ENCODE results near the gene MAP4K4. TPM values are rescaled to one million over a fixed set of nuclear protein-coding genes. Genes with fewer than 3 reads are reported as not detected.

The MAP4K4 gene
- total and polyA plus RNA-seq, 3 experiments from 2014 or later = 13.5 to 36.0 (median 30.8) TPM

DNA sequence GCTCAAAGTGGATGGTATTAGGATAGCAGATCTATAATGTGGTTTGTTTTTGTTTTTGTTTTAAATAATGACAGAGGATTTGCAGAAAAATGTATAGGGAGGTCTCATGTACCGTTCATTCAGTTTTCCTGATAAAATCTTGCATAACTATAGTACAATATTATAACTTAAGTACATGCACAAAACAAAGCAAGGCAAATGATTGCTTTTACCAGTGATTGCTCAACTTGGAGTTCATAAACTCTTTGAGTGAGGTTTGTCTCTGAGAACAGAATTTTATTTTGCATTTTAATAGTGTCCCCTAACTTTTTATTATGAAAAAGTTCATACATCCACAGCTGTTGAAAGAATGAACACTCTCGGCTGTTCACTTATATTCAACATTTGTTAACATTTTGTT is 96.6 kb downstream of the MAP4K4 start:
- peaks cover 0 to under 1% of the 10 kb centered on the region in 2 donors for H3K27me3 Mint-ChIP-seq
- no peaks in the 10 kb centered on the region for H3K9me3 ChIP-seq (ENCODE audit: low read length)
- H3K4me3 ChIP-seq (ENCODE audit: low read length) = no peak overlapping the region
- no peak overlapping the region for H3K4me3 Mint-ChIP-seq
- no peak for DNase-seq
- peak overlapping the region in 3 of 8 donors; percentile 5 to 65 (median 48) for H3K27ac Mint-ChIP-seq
- POLR2A ChIA-PET = no interaction called here
- H3K36me3 ChIP-seq (ENCODE audit: insufficient read depth, low read length) = peaks cover 5% of the 10 kb centered on the region
- H3K27ac ChIP-seq (ENCODE audit: low read depth, low read length) = no peak overlapping the region
- CTCF ChIA-PET = interaction anchor here (1.3 kb wide), 1 partner anchor 10 kb away, joined by 3 read pairs; no protein-coding TSS in a partner anchor
- no peaks in the 10 kb centered on the region for H3K9me3 Mint-ChIP-seq
- no peaks in the 10 kb centered on the region for H3K27me3 ChIP-seq (ENCODE audit: insufficient read depth, low read length, poor library complexity, severe bottlenecking)
- H3K36me3 Mint-ChIP-seq = peaks cover 4 to 20% (median 14%) of the 10 kb centered on the region in 3 donors
- peaks cover 37 to 81% (median 79%) of the 10 kb centered on the region in 3 donors for H3K4me1 Mint-ChIP-seq
- peaks cover 13% of the 10 kb centered on the region for H3K4me1 ChIP-seq (ENCODE audit: insufficient read depth, low read length)

DNA sequence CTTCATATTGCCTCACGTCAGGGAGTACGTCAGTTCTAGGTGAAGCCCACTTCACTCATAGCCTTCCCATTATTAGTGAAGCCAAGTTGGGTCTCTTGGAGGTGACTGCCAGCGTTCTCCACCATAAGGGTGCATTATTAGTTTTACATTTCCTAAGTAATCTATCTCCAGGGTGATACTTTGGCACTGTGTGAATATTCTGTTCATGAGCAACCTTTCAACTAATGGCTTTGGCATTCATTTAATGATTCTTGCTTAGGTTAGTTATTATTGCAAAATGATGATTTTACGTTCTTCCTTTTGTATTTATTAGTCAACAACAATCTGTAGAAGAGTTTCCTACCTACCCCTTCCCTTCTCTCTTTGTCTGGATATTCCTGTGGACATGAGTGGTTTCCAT is 97.5 kb downstream of the MAP4K4 start:
- peaks cover 37 to 82% (median 78%) of the 10 kb centered on the region in 3 donors for H3K4me1 Mint-ChIP-seq

GRCh38 chr2:101796825-101797600 is 99.5 kb downstream of the MAP4K4 start:
- H3K4me3 ChIP-seq (ENCODE audit: low read length) = no peak overlapping the region
- Mint-ChIP-seq H3K27me3 (peaks cover 0 to 2% of the 10 kb centered on the region in 2 donors), H3K4me1 (peaks cover 46 to 81% (median 73%) of the 10 kb centered on the region in 3 donors), H3K9me3 (no peaks in the 10 kb centered on the region), H3K36me3 (peaks cover 0 to 8% (median 7%) of the 10 kb centered on the region in 3 donors), H3K27ac (peak overlapping the region in 6 of 8 donors; percentile 0 to 91 (median 55)), H3K4me3 (no peak overlapping the region)
- no peak for DNase-seq
- H3K27ac ChIP-seq (ENCODE audit: low read depth, low read length) = no peak overlapping the region
- H3K27me3 ChIP-seq (ENCODE audit: insufficient read depth, low read length, poor library complexity, severe bottlenecking) = no peaks in the 10 kb centered on the region
- H3K4me1 ChIP-seq (ENCODE audit: insufficient read depth, low read length) = peaks cover 15% of the 10 kb centered on the region
- H3K9me3 ChIP-seq (ENCODE audit: low read length) = no peaks in the 10 kb centered on the region
- ChIA-PET CTCF (interaction anchor here (0.8 kb wide), 1 partner anchor 21 kb away, joined by 3 read pairs; no protein-coding TSS in a partner anchor), POLR2A (no interaction called here)
- no peaks in the 10 kb centered on the region for H3K36me3 ChIP-seq (ENCODE audit: insufficient read depth, low read length)

More for the DNA sequence above, 97.5 kb downstream of the MAP4K4 start:
- Mint-ChIP-seq H3K4me3 (no peak overlapping the region), H3K9me3 (no peaks in the 10 kb centered on the region), H3K27ac (no peak overlapping the region), H3K27me3 (peaks cover 0 to 2% of the 10 kb centered on the region in 2 donors), H3K36me3 (peaks cover 4 to 20% (median 14%) of the 10 kb centered on the region in 3 donors)
- no peaks in the 10 kb centered on the region for H3K27me3 ChIP-seq (ENCODE audit: insufficient read depth, low read length, poor library complexity, severe bottlenecking)
- no peak for DNase-seq
- peaks cover 5% of the 10 kb centered on the region for H3K36me3 ChIP-seq (ENCODE audit: insufficient read depth, low read length)
- H3K27ac ChIP-seq (ENCODE audit: low read depth, low read length) = no peak overlapping the region
- no peak overlapping the region for H3K4me3 ChIP-seq (ENCODE audit: low read length)
- H3K9me3 ChIP-seq (ENCODE audit: low read length) = no peaks in the 10 kb centered on the region
- ChIA-PET CTCF (interaction anchor here (1.3 kb wide), 1 partner anchor 10 kb away, joined by 3 read pairs; no protein-coding TSS in a partner anchor), POLR2A (no interaction called here)
- H3K4me1 ChIP-seq (ENCODE audit: insufficient read depth, low read length) = peaks cover 15% of the 10 kb centered on the region

GRCh38 chr2:101801496-101801895 is 104.0 kb downstream of the MAP4K4 start:
- H3K4me3 ChIP-seq (ENCODE audit: low read length) = no peak overlapping the region
- H3K27me3 Mint-ChIP-seq = peaks cover 0 to 2% of the 10 kb centered on the region in 2 donors
- H3K9me3 Mint-ChIP-seq = no peaks in the 10 kb centered on the region
- H3K36me3 ChIP-seq (ENCODE audit: insufficient read depth, low read length) = peaks cover 5% of the 10 kb centered on the region
- DNase-seq = no peak
- H3K4me1 ChIP-seq (ENCODE audit: insufficient read depth, low read length) = peaks cover 43% of the 10 kb centered on the region
- peak overlapping the region in 1 of 7 donors; percentile 2 for H3K4me3 Mint-ChIP-seq
- peak overlapping the region in 1 of 8 donors; percentile 50 for H3K27ac Mint-ChIP-seq
- peaks cover 0 to 7% (median 6%) of the 10 kb centered on the region in 3 donors for H3K36me3 Mint-ChIP-seq
- POLR2A ChIA-PET = no interaction called here
- H3K27me3 ChIP-seq (ENCODE audit: insufficient read depth, low read length, poor library complexity, severe bottlenecking) = no peaks in the 10 kb centered on the region
- no peak overlapping the region for H3K27ac ChIP-seq (ENCODE audit: low read depth, low read length)
- CTCF ChIA-PET = no interaction called here
- peaks cover 53 to 80% (median 72%) of the 10 kb centered on the region in 3 donors for H3K4me1 Mint-ChIP-seq
- no peaks in the 10 kb centered on the region for H3K9me3 ChIP-seq (ENCODE audit: low read length)

DNA sequence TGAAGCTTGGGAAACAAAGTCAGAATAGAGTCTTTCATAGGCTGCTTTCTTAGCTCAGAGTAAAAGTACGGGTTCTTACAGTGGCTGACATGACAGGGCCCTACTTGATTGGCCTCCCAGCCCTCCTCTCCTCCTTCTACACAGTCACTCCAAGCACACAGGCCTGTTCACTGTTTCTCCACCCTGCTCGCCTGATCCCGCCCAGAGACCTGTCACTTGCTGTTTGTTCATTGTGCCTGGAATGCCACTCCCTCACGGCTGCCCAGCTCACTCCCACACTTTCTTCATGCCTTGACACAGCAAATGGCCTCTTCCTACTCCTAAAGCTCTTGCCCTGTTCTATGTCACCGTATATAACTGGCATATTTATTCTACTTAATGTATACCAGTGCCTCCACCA is 104.8 kb downstream of the MAP4K4 start:
- Mint-ChIP-seq H3K36me3 (peaks cover 0 to 7% (median 6%) of the 10 kb centered on the region in 3 donors), H3K27me3 (peaks cover 0 to 2% of the 10 kb centered on the region in 2 donors), H3K4me3 (no peak overlapping the region), H3K9me3 (no peaks in the 10 kb centered on the region), H3K4me1 (peaks cover 51 to 77% (median 67%) of the 10 kb centered on the region in 3 donors), H3K27ac (peak overlapping the region in 4 of 8 donors; percentile 14 to 89 (median 50))
- Histone ChIP-seq H3K4me1 (ENCODE audit: insufficient read depth, low read length) (peaks cover 39% of the 10 kb centered on the region), H3K27ac (ENCODE audit: low read depth, low read length) (no peak overlapping the region), H3K27me3 (ENCODE audit: insufficient read depth, low read length, poor library complexity, severe bottlenecking) (no peaks in the 10 kb centered on the region), H3K9me3 (ENCODE audit: low read length) (no peaks in the 10 kb centered on the region), H3K36me3 (ENCODE audit: insufficient read depth, low read length) (peaks cover 5% of the 10 kb centered on the region), H3K4me3 (ENCODE audit: low read length) (no peak overlapping the region)
- no peak for DNase-seq
- ChIA-PET CTCF (no interaction called here), POLR2A (no interaction called here)

DNA sequence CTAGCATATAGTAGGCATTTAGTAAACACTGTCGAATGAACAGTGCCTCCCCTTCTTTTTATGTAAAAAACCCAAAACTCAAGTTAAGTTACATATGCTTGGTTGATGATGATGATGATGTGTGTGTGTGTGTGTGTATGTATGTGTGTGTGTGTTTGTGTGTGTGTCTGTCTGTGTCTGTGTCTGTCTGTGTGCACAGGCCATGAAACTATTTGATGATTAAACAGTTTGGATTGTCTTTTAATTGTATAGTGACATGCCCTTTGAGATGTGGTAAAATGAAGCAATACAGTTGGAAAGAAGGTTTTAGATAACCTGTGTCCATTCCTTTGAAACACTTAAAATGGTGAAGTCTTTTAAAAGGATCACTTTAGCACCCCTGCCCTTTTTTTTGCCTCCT is 105.6 kb downstream of the MAP4K4 start:
- H3K4me3 ChIP-seq (ENCODE audit: low read length) = no peak overlapping the region
- DNase-seq = no peak
- CTCF ChIA-PET = no interaction called here
- POLR2A ChIA-PET = no interaction called here
- Mint-ChIP-seq H3K36me3 (peaks cover 0 to 8% (median 7%) of the 10 kb centered on the region in 3 donors), H3K4me1 (peaks cover 50 to 84% (median 65%) of the 10 kb centered on the region in 3 donors), H3K27ac (peak overlapping the region in 3 of 8 donors; percentile 36 to 78 (median 55)), H3K4me3 (no peak overlapping the region), H3K9me3 (no peaks in the 10 kb centered on the region), H3K27me3 (peaks cover 0 to 2% of the 10 kb centered on the region in 2 donors)
- no peaks in the 10 kb centered on the region for H3K9me3 ChIP-seq (ENCODE audit: low read length)
- no peak overlapping the region for H3K27ac ChIP-seq (ENCODE audit: low read depth, low read length)
- no peaks in the 10 kb centered on the region for H3K27me3 ChIP-seq (ENCODE audit: insufficient read depth, low read length, poor library complexity, severe bottlenecking)
- peaks cover 41% of the 10 kb centered on the region for H3K4me1 ChIP-seq (ENCODE audit: insufficient read depth, low read length)
- H3K36me3 ChIP-seq (ENCODE audit: insufficient read depth, low read length) = peaks cover 5% of the 10 kb centered on the region

- Histone ChIP-seq H3K4me3 (ENCODE audit: low read length) (no peak overlapping the region), H3K36me3 (ENCODE audit: insufficient read depth, low read length) (peaks cover 5% of the 10 kb centered on the region), H3K4me1 (ENCODE audit: insufficient read depth, low read length) (peaks cover 40% of the 10 kb centered on the region), H3K9me3 (ENCODE audit: low read length) (no peaks in the 10 kb centered on the region), H3K27me3 (ENCODE audit: insufficient read depth, low read length, poor library complexity, severe bottlenecking) (no peaks in the 10 kb centered on the region), H3K27ac (ENCODE audit: low read depth, low read length) (no peak overlapping the region)
- DNase-seq = no peak
- Mint-ChIP-seq H3K27me3 (peaks cover 0 to 2% of the 10 kb centered on the region in 2 donors), H3K4me1 (peaks cover 47 to 81% (median 70%) of the 10 kb centered on the region in 3 donors), H3K27ac (peak overlapping the region in 3 of 8 donors; percentile 10 to 63 (median 54)), H3K36me3 (peaks cover 0 to 8% (median 7%) of the 10 kb centered on the region in 3 donors), H3K4me3 (no peak overlapping the region), H3K9me3 (no peaks in the 10 kb centered on the region)
- ChIA-PET POLR2A (no interaction called here), CTCF (no interaction called here)
Observed at GRCh38 chr2:101803945-101804696, 106.6 kb downstream of the MAP4K4 start.

Data from CD8-positive, alpha-beta memory T cell (primary cell).